Gastrocnemius medialis (tissue), 4 donors: Measurements from ENCODE around the gene COPS7A. TPM values are rescaled to one million over a fixed set of nuclear protein-coding genes. Genes with fewer than 3 reads are reported as not detected.

Experiments
- ATAC-seq, 2 donors: fragments of 150-250 bp; one replicate each; pipeline ENCODE4 v1.9.1; 2016
- DNase-seq, 2 donors: peaks; one replicate each; pipeline ENCODE4 v3.0.0-alpha.2; 2019
- H3K27ac ChIP-seq, 4 donors: fragments of 200-600 bp; sonication (generic); 1 replicate in 1 of 4; 2 replicates in 3 of 4; pipeline ENCODE4 v1.5.1; 2016 to 2018; ENCODE audit warnings: mild to moderate bottlenecking in 2 of 4, moderate library complexity in 1 of 4
- H3K27me3 ChIP-seq, 3 donors: fragments of 200-600 bp; sonication (generic) in 2 of 3; 1 replicate in 1 of 3; 2 replicates in 2 of 3; pipeline versions ENCODE4 v1.5.1 to v1.6.0; 2016 to 2019; ENCODE audit warnings: mild to moderate bottlenecking in 1 of 3, moderate library complexity in 1 of 3
- H3K36me3 ChIP-seq, 2 donors: fragments of 200-600 bp; sonication (generic) in 1 of 2; one replicate each; pipeline ENCODE4 v1.5.1; 2017 to 2018
- H3K4me1 ChIP-seq, 2 donors: fragments of 200-600 bp; sonication (generic) in 1 of 2; one replicate each; pipeline ENCODE4 v1.5.1; 2016 to 2017; ENCODE audit warnings: mild to moderate bottlenecking in 2 of 2
- H3K4me3 ChIP-seq, 4 donors: fragments of 200-600 bp; sonication (generic) in 3 of 4; 1 replicate in 1 of 4; 2 replicates in 3 of 4; pipeline ENCODE4 v1.5.1; 2016 to 2019; ENCODE audit warnings: mild to moderate bottlenecking in 2 of 4
- H3K9me3 ChIP-seq, 3 donors: fragments of 200-600 bp; sonication (generic) in 2 of 3; 1 replicate in 1 of 3; 2 replicates in 2 of 3; pipeline ENCODE4 v1.5.1; 2016 to 2019
- CTCF ChIP-seq, 5 experiments: fragments of 450-650 bp in 3 of 5; fragments of 200-600 bp in 2 of 5; sonication (generic) in 2 of 5; IDR thresholded peaks in 4 of 5; conservative IDR thresholded peaks in 1 of 5; 1 replicate in 4 of 5; 2 replicates in 1 of 5; pipeline ENCODE4 v1.5.1; 2016 to 2019; ENCODE audit warnings: antibody characterized with exemption in 5 of 5, mild to moderate bottlenecking in 3 of 5, moderate library complexity in 3 of 5
- POLR2A ChIP-seq, 2 donors: fragments of 450-650 bp; IDR thresholded peaks; one replicate each; pipeline ENCODE4 v1.6.1; 2017; ENCODE audit warnings: antibody characterized with exemption in 2 of 2, mild to moderate bottlenecking in 2 of 2, moderate library complexity in 2 of 2
- in situ Hi-C, 4 donors: fragments of 200-750 bp; cut with MboI; loops; one replicate each; pipeline versions ENCODE4 v1.15.0 to v1.8.0; 2017; ENCODE audit warnings: low sequenced_read_pairs in 4 of 4
- intact Hi-C: fragments of 100-400 bp; cut with DNase I; formaldehyde crosslinking; loops from one replicate; pipeline ENCODE4 v1.15.1; 2023; ENCODE audit warnings: low total_unique reads
- total RNA-seq, 4 donors: library from RNA; depleted of rRNA; stranded (reverse); fragments of >200 nt; gene quantifications; one replicate each; pipeline versions ENCODE4 v1.1.0 to v1.2.3, GENCODE V29; 2016

Gene COPS7A
- total RNA-seq, 4 donors from 2014 or later, result 82.0 to 132 (median 99.0) TPM

- no peaks in the 10 kb centered on the region for H3K36me3 ChIP-seq
- peak overlapping the region in 3 of 4 donors; percentile 35 to 48 (median 46) for H3K27ac ChIP-seq
- no peak overlapping the region for H3K4me3 ChIP-seq
- no peaks in the 10 kb centered on the region for H3K27me3 ChIP-seq
- intact Hi-C loops (no loop called here), in situ Hi-C loops (no loop called here)
- TF ChIP-seq CTCF (IDR thresholded peaks at IDR 0.05 in 4 of 5, conservative IDR thresholded peaks at IDR 0.05 in 1 of 5) (no peak), POLR2A (IDR thresholded peaks at IDR 0.05) (no peak)
- ATAC-seq (no peak), DNase-seq (no peak)
- H3K4me1 ChIP-seq, result peaks cover 12 to 20% of the 10 kb centered on the region in 2 donors
- no peaks in the 10 kb centered on the region for H3K9me3 ChIP-seq
Observed at GRCh38 chr12:6771509-6772330, 47.9 kb downstream of the COPS7A start.

GRCh38 chr12:6772331-6772695 lies 48.5 kb downstream of the COPS7A start, which contains the start of gene LAG3:
Gene LAG3, plus strand, starts transcription at chr12:6772520. Its CDS starts 333 bp downstream, at chr12:6772853.
- Histone ChIP-seq H3K27ac (peak within 1 kb of the TSS in 3 of 4 donors; percentile 35 to 48 (median 46)), H3K36me3 (no peaks in the 10 kb centered on the region), H3K27me3 (no peaks in the 10 kb centered on the region), H3K4me3 (no peak within 1 kb of the TSS), H3K4me1 (peaks cover 12 to 15% of the 10 kb centered on the region in 2 donors), H3K9me3 (no peaks in the 10 kb centered on the region)
- in situ Hi-C loops (no loop called here), intact Hi-C loops (no loop called here)
- ATAC-seq (no peak), DNase-seq (no peak)
- TF ChIP-seq POLR2A (IDR thresholded peaks at IDR 0.05), result no peak

- in situ Hi-C loops, result no loop called here
- H3K4me3 ChIP-seq, result no peak overlapping the region
- H3K36me3 ChIP-seq, result no peaks in the 10 kb centered on the region
- H3K27me3 ChIP-seq, result no peaks in the 10 kb centered on the region
- intact Hi-C loops, result no loop called here
- ATAC-seq, result no peak
- H3K9me3 ChIP-seq, result no peaks in the 10 kb centered on the region
- H3K27ac ChIP-seq, result no peak overlapping the region
- DNase-seq, result no peak
- TF ChIP-seq CTCF (IDR thresholded peaks at IDR 0.05 in 4 of 5, conservative IDR thresholded peaks at IDR 0.05 in 1 of 5), result no peak
- no peak for TF ChIP-seq POLR2A (IDR thresholded peaks at IDR 0.05)
- H3K4me1 ChIP-seq, result peaks cover 9 to 11% of the 10 kb centered on the region in 2 donors
Observed at GRCh38 chr12:6772726-6773589, 49.1 kb downstream of the COPS7A start.

GRCh38 chr12:6773590-6774351 lies 49.9 kb downstream of the COPS7A start:
- no peak overlapping the region for H3K27ac ChIP-seq
- no peaks in the 10 kb centered on the region for H3K36me3 ChIP-seq
- DNase-seq (no peak), ATAC-seq (no peak)
- no peaks in the 10 kb centered on the region for H3K27me3 ChIP-seq
- TF ChIP-seq CTCF (IDR thresholded peaks at IDR 0.05 in 4 of 5, conservative IDR thresholded peaks at IDR 0.05 in 1 of 5) (no peak), POLR2A (IDR thresholded peaks at IDR 0.05) (no peak)
- in situ Hi-C loops, result no loop called here
- H3K4me3 ChIP-seq, result no peak overlapping the region
- peaks cover 9 to 11% of the 10 kb centered on the region in 2 donors for H3K4me1 ChIP-seq
- intact Hi-C loops, result no loop called here
- H3K9me3 ChIP-seq, result no peaks in the 10 kb centered on the region
